Right atrium auricular region (tissue), 2 donors: ENCODE results near the gene MLIP. TPM values are rescaled to one million over a fixed set of nuclear protein-coding genes. Genes with fewer than 3 reads are reported as not detected.

ENCODE experiments used
- DNase-seq: peaks from one replicate; pipeline ENCODE4 v3.0.0-alpha.2; 2019; ENCODE audit warnings: low spot score
- H3K27ac ChIP-seq, 2 donors: fragments of 200-600 bp; sonication (generic); 1 replicate in 1 of 2; 2 replicates in 1 of 2; pipeline ENCODE4 v1.5.1; 2016 to 2019
- H3K27me3 ChIP-seq, 2 donors: fragments of 200-600 bp; sonication (generic); one replicate each; pipeline versions ENCODE4 v1.5.1 to v1.6.0; 2017 to 2019
- H3K36me3 ChIP-seq: fragments of 200-600 bp; sonication (generic); one replicate; pipeline ENCODE4 v1.5.1; 2016
- H3K4me1 ChIP-seq, 2 donors: fragments of 200-600 bp; sonication (generic); one replicate each; pipeline versions ENCODE4 v1.5.1 to v1.6.0; 2017 to 2019
- H3K4me3 ChIP-seq, 2 donors: fragments of 200-600 bp; sonication (generic); 1 replicate in 1 of 2; 2 replicates in 1 of 2; pipeline ENCODE4 v1.5.1; 2017 to 2019; ENCODE audit warnings: mild to moderate bottlenecking in 1 of 2, moderate library complexity in 1 of 2
- H3K9me3 ChIP-seq, 2 donors: fragments of 200-600 bp; sonication (generic); one replicate each; pipeline ENCODE4 v1.5.1; 2019
- CTCF ChIP-seq, 2 donors: fragments of 200-600 bp; sonication (generic); IDR thresholded peaks; one replicate each; pipeline ENCODE4 v1.5.1; 2019; ENCODE audit warnings: antibody characterized with exemption in 2 of 2
- total RNA-seq, 2 donors: library from RNA; depleted of rRNA; stranded (reverse); fragments of >200 nt; gene quantifications; one replicate each; pipeline ENCODE4 v1.1.0, GENCODE V29; 2016

The MLIP gene
- total RNA-seq, 2 donors from 2014 or later: 170 to 262 TPM

- no peak for TF ChIP-seq CTCF (IDR thresholded peaks at IDR 0.05)
- H3K4me1 ChIP-seq: peaks cover 0 to 35% of the 10 kb centered on the region in 2 donors
- no peak overlapping the region for H3K4me3 ChIP-seq
Measured at GRCh38 chr6:54083287-54083686, 28.0 kb upstream of the MLIP start.

GRCh38 chr6:54084231-54084630, 27.0 kb upstream of the MLIP start:
- H3K36me3 ChIP-seq: no peaks in the 10 kb centered on the region
- H3K4me3 ChIP-seq: no peak overlapping the region
- H3K4me1 ChIP-seq: peaks cover 0 to 35% of the 10 kb centered on the region in 2 donors
- H3K27me3 ChIP-seq: no peaks in the 10 kb centered on the region
- no peaks in the 10 kb centered on the region for H3K9me3 ChIP-seq
- TF ChIP-seq CTCF (IDR thresholded peaks at IDR 0.05): no peak
- DNase-seq: no peak
- H3K27ac ChIP-seq: peak overlapping the region; percentile 57 to 81

More at GRCh38 chr6:54083287-54083686, 28.0 kb upstream of the MLIP start:
- no peaks in the 10 kb centered on the region for H3K36me3 ChIP-seq
- no peaks in the 10 kb centered on the region for H3K9me3 ChIP-seq
- H3K27me3 ChIP-seq: no peaks in the 10 kb centered on the region
- H3K27ac ChIP-seq: peak overlapping the region in 1 of 2 donors; percentile 81
- DNase-seq: no peak

GRCh38 chr6:54085047-54085446, 26.2 kb upstream of the MLIP start:
- no peaks in the 10 kb centered on the region for H3K36me3 ChIP-seq
- no peak for DNase-seq
- no peak overlapping the region for H3K4me3 ChIP-seq
- peak overlapping the region; percentile 57 to 81 for H3K27ac ChIP-seq
- H3K9me3 ChIP-seq: no peaks in the 10 kb centered on the region
- H3K27me3 ChIP-seq: no peaks in the 10 kb centered on the region
- TF ChIP-seq CTCF (IDR thresholded peaks at IDR 0.05): no peak
- H3K4me1 ChIP-seq: peaks cover 0 to 35% of the 10 kb centered on the region in 2 donors

- DNase-seq: no peak
- no peak overlapping the region for H3K4me3 ChIP-seq
- peaks cover 0 to 35% of the 10 kb centered on the region in 2 donors for H3K4me1 ChIP-seq
- TF ChIP-seq CTCF (IDR thresholded peaks at IDR 0.05): no peak
- H3K36me3 ChIP-seq: no peaks in the 10 kb centered on the region
- no peaks in the 10 kb centered on the region for H3K27me3 ChIP-seq
- H3K27ac ChIP-seq: peak overlapping the region; percentile 57 to 81
- H3K9me3 ChIP-seq: no peaks in the 10 kb centered on the region
Measured at GRCh38 chr6:54085541-54085940, 25.7 kb upstream of the MLIP start.

- Histone ChIP-seq H3K4me1 (peaks cover 0 to 36% of the 10 kb centered on the region in 2 donors), H3K9me3 (no peaks in the 10 kb centered on the region), H3K27me3 (no peaks in the 10 kb centered on the region), H3K27ac (peak overlapping the region; percentile 57 to 81), H3K4me3 (no peak overlapping the region), H3K36me3 (no peaks in the 10 kb centered on the region)
- DNase-seq: no peak
- no peak for TF ChIP-seq CTCF (IDR thresholded peaks at IDR 0.05)
Measured at GRCh38 chr6:54086439-54086838, 24.8 kb upstream of the MLIP start.

GRCh38 chr6:54087721-54088120, 23.5 kb upstream of the MLIP start:
- no peak for DNase-seq
- H3K27ac ChIP-seq: peak overlapping the region in 1 of 2 donors; percentile 81
- no peak for TF ChIP-seq CTCF (IDR thresholded peaks at IDR 0.05)
- H3K4me1 ChIP-seq: peaks cover 0 to 44% of the 10 kb centered on the region in 2 donors
- no peaks in the 10 kb centered on the region for H3K36me3 ChIP-seq
- H3K9me3 ChIP-seq: no peaks in the 10 kb centered on the region
- no peaks in the 10 kb centered on the region for H3K27me3 ChIP-seq
- no peak overlapping the region for H3K4me3 ChIP-seq
